ENCODE data around the gene MYH4. TPM values are rescaled to one million over a fixed set of nuclear protein-coding genes. Genes with fewer than 3 reads are reported as not detected.

Gene MYH4
- total and polyA plus RNA-seq, 3 donors from 2014 or later: 0.08 to 0.39 (median 0.31) TPM

GRCh38 chr17:10477701-10478100 lies 8.3 kb upstream of the MYH4 start:
- intact Hi-C loops (cut with DNase I; ENCODE audit: low total_unique reads): no loop called here
- DNase-seq: no peak
- Histone ChIP-seq H3K36me3 (ENCODE audit: low read depth, missing control alignments) (no peaks in the 10 kb centered on the region), H3K4me3 (no peak overlapping the region), H3K4me1 (no peaks in the 10 kb centered on the region), H3K27ac (no peak overlapping the region), H3K9me3 (no peaks in the 10 kb centered on the region), H3K27me3 (no peaks in the 10 kb centered on the region)
- WGBS, 2 donors: 57 to 61% methylated on average over 1 of the region's 1 CpG
- no peak for TF ChIP-seq POLR2A (IDR thresholded peaks at IDR 0.05)
- TF ChIP-seq, protein P1, sequence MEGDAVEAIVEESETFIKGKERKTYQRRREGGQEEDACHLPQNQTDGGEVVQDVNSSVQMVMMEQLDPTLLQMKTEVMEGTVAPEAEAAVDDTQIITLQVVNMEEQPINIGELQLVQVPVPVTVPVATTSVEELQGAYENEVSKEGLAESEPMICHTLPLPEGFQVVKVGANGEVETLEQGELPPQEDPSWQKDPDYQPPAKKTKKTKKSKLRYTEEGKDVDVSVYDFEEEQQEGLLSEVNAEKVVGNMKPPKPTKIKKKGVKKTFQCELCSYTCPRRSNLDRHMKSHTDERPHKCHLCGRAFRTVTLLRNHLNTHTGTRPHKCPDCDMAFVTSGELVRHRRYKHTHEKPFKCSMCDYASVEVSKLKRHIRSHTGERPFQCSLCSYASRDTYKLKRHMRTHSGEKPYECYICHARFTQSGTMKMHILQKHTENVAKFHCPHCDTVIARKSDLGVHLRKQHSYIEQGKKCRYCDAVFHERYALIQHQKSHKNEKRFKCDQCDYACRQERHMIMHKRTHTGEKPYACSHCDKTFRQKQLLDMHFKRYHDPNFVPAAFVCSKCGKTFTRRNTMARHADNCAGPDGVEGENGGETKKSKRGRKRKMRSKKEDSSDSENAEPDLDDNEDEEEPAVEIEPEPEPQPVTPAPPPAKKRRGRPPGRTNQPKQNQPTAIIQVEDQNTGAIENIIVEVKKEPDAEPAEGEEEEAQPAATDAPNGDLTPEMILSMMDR (IDR thresholded peaks at IDR 0.05): no peak

DNA sequence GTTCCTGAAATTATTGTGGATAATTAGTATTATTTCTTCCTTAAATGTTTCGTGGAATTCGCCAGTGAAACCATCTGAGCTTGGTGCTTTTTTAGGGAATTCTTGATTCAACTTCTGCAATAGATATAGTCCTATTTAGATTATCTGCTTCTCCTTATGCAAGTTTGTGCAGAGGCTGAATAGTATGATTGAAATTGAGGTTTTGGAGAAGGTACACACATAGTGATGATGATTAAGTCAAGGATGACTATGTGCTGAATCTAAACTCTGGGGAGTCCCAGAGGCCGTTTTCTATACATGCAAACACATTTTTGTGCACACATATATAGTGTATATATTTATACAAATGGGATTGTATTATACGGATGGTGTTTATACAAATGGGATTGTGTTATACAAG lies 5.2 kb upstream of the MYH4 start:
- no peaks in the 10 kb centered on the region for H3K36me3 ChIP-seq (ENCODE audit: low read depth, missing control alignments)
- WGBS, 2 donors: 84 to 89% methylated on average over 4 of the region's 4 CpGs
- TF ChIP-seq, protein P1 (IDR thresholded peaks at IDR 0.05): no peak
- no peak for TF ChIP-seq POLR2A (IDR thresholded peaks at IDR 0.05)

DNA sequence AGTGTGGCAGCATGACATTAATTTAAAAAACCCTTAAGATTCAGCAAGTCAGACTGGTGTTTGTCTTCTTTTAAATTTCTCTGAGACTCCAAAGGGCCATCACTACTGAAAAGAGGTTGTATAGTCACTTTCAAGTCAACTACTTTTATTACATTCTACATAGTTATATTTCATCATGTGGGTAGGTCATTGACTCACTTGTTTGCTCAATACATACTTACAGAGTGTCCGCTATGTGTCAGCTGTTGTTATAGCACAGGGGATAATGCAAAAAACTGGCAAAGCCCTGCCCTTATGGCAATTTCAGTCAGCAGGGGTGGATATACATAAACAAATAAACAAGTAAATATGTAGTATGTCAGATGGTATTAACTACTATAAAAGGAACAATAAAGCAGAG lies 2.5 kb upstream of the MYH4 start:
- intact Hi-C loops (cut with DNase I; ENCODE audit: low total_unique reads): no loop called here
- no peak overlapping the region for H3K27ac ChIP-seq
- H3K36me3 ChIP-seq (ENCODE audit: low read depth, missing control alignments): no peaks in the 10 kb centered on the region
- WGBS, 2 donors: 96 to 100% methylated on average over 1 of the region's 1 CpG
- no peaks in the 10 kb centered on the region for H3K27me3 ChIP-seq
- no peaks in the 10 kb centered on the region for H3K4me1 ChIP-seq
- no peaks in the 10 kb centered on the region for H3K9me3 ChIP-seq
- H3K4me3 ChIP-seq: no peak overlapping the region
- TF ChIP-seq, protein P1 (IDR thresholded peaks at IDR 0.05): no peak
- no peak for TF ChIP-seq POLR2A (IDR thresholded peaks at IDR 0.05)
- no peak for DNase-seq

More for the DNA sequence above, 5.2 kb upstream of the MYH4 start:
- Histone ChIP-seq H3K9me3 (no peaks in the 10 kb centered on the region), H3K4me1 (no peaks in the 10 kb centered on the region), H3K27ac (no peak overlapping the region), H3K4me3 (no peak overlapping the region), H3K27me3 (no peaks in the 10 kb centered on the region)
- DNase-seq: no peak
- intact Hi-C loops (cut with DNase I; ENCODE audit: low total_unique reads): no loop called here

DNA sequence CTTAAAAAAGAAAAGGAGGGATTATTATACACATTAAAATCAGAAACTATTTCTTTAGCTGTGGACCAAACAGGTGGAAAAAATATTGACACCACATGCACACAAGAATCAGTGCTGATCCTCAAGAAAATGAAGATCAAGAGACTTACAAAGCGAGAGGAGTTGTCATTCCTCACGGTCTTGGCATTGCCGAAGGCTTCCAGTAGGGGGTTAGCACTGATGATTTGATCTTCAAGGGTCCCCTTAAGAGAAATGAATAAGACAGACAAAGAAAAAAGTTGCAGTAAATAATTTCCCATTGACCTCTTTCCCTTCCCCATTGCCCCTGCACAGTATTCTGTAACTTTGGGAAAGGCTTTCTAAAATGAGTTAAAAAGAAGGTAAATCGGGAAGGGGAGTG lies 6.0 kb downstream of the MYH4 start:
- intact Hi-C loops (cut with DNase I; ENCODE audit: low total_unique reads): no loop called here
- Histone ChIP-seq H3K9me3 (no peaks in the 10 kb centered on the region), H3K27me3 (no peaks in the 10 kb centered on the region), H3K4me1 (no peaks in the 10 kb centered on the region), H3K27ac (no peak overlapping the region), H3K36me3 (ENCODE audit: low read depth, missing control alignments) (no peaks in the 10 kb centered on the region), H3K4me3 (no peak overlapping the region)
- WGBS, 2 donors: 82 to 85% methylated on average over 4 of the region's 4 CpGs
- TF ChIP-seq POLR2A (IDR thresholded peaks at IDR 0.05): no peak
- TF ChIP-seq, protein P1 (IDR thresholded peaks at IDR 0.05): no peak
- no peak for DNase-seq

DNA sequence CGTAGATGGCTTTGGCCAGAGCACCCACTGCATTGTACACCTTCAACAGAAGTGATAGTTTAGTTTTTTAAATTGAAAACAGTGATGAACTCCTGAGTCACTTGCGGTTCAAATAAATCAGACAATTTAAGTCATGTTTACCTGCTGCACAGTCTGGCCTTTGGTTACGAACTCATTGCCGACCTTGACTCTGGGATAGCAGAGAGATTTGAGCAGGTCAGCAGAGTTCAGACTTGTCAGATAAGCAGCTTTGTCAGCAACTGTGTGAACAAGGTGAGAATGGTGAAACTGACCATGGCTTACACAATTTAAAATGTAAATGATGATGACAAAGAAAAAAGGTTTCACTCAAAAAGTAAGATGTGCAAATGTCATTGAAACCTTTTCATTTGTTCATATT lies 9.3 kb downstream of the MYH4 start:
- WGBS, 2 donors: 80 to 89% methylated on average over 4 of the region's 4 CpGs
- no peaks in the 10 kb centered on the region for H3K9me3 ChIP-seq
- no peaks in the 10 kb centered on the region for H3K36me3 ChIP-seq (ENCODE audit: low read depth, missing control alignments)
- TF ChIP-seq, protein P1 (IDR thresholded peaks at IDR 0.05): no peak
- no peak for TF ChIP-seq POLR2A (IDR thresholded peaks at IDR 0.05)
- H3K4me3 ChIP-seq: no peak overlapping the region
- no peak overlapping the region for H3K27ac ChIP-seq
- H3K27me3 ChIP-seq: no peaks in the 10 kb centered on the region
- intact Hi-C loops (cut with DNase I; ENCODE audit: low total_unique reads): no loop called here
- no peaks in the 10 kb centered on the region for H3K4me1 ChIP-seq
- DNase-seq: no peak
